ENCODE measurements around the gene C9orf43.
"Not testable (repeated sequence)": the region's sequence is repeated elsewhere in the genome, so short reads cannot be mapped to it uniquely, and the experiment has no call there.

DNA sequence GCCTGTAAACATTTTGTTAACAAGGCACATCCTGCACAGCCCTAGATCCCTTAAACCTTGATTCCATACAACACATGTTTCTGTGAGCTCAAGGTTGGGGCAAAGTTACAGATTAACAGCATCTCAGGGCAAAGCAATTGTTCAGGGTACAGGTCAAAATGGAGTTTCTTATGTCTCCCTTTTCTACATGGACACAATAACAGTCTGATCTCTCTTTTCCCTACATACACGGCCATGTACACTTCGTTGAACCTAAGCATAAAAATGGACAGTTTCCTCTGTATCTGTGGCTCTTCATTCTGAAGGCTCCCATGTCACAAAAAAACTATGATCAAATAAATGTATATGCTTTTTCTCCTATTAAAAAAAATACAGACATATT lies 30.7 kb upstream of the C9orf43 start:
- TF ChIP-seq, protein P1, sequence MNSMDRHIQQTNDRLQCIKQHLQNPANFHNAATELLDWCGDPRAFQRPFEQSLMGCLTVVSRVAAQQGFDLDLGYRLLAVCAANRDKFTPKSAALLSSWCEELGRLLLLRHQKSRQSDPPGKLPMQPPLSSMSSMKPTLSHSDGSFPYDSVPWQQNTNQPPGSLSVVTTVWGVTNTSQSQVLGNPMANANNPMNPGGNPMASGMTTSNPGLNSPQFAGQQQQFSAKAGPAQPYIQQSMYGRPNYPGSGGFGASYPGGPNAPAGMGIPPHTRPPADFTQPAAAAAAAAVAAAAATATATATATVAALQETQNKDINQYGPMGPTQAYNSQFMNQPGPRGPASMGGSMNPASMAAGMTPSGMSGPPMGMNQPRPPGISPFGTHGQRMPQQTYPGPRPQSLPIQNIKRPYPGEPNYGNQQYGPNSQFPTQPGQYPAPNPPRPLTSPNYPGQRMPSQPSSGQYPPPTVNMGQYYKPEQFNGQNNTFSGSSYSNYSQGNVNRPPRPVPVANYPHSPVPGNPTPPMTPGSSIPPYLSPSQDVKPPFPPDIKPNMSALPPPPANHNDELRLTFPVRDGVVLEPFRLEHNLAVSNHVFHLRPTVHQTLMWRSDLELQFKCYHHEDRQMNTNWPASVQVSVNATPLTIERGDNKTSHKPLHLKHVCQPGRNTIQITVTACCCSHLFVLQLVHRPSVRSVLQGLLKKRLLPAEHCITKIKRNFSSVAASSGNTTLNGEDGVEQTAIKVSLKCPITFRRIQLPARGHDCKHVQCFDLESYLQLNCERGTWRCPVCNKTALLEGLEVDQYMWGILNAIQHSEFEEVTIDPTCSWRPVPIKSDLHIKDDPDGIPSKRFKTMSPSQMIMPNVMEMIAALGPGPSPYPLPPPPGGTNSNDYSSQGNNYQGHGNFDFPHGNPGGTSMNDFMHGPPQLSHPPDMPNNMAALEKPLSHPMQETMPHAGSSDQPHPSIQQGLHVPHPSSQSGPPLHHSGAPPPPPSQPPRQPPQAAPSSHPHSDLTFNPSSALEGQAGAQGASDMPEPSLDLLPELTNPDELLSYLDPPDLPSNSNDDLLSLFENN (IDR thresholded peaks at IDR 0.05; ENCODE audit: low read depth in 2 of 2, low read length in 2 of 2): not testable (repeated sequence)
- TF ChIP-seq CBX8 (IDR thresholded peaks at IDR 0.05; ENCODE audit: borderline replicate concordance, extremely low read depth, low read depth, low read length, poor library complexity, severe bottlenecking); CTCF (IDR thresholded peaks at IDR 0.05 in 2 of 3, conservative IDR thresholded peaks at IDR 0.05 in 1 of 3; ENCODE audit: insufficient read depth in 2 of 3, low read depth in 1 of 3, low read length in 3 of 3); ZNF655 (CRISPR knock-in tag; IDR thresholded peaks at IDR 0.05); COPS2 (conservative IDR thresholded peaks at IDR 0.05): not testable (repeated sequence)
- TF ChIP-seq, protein P2, sequence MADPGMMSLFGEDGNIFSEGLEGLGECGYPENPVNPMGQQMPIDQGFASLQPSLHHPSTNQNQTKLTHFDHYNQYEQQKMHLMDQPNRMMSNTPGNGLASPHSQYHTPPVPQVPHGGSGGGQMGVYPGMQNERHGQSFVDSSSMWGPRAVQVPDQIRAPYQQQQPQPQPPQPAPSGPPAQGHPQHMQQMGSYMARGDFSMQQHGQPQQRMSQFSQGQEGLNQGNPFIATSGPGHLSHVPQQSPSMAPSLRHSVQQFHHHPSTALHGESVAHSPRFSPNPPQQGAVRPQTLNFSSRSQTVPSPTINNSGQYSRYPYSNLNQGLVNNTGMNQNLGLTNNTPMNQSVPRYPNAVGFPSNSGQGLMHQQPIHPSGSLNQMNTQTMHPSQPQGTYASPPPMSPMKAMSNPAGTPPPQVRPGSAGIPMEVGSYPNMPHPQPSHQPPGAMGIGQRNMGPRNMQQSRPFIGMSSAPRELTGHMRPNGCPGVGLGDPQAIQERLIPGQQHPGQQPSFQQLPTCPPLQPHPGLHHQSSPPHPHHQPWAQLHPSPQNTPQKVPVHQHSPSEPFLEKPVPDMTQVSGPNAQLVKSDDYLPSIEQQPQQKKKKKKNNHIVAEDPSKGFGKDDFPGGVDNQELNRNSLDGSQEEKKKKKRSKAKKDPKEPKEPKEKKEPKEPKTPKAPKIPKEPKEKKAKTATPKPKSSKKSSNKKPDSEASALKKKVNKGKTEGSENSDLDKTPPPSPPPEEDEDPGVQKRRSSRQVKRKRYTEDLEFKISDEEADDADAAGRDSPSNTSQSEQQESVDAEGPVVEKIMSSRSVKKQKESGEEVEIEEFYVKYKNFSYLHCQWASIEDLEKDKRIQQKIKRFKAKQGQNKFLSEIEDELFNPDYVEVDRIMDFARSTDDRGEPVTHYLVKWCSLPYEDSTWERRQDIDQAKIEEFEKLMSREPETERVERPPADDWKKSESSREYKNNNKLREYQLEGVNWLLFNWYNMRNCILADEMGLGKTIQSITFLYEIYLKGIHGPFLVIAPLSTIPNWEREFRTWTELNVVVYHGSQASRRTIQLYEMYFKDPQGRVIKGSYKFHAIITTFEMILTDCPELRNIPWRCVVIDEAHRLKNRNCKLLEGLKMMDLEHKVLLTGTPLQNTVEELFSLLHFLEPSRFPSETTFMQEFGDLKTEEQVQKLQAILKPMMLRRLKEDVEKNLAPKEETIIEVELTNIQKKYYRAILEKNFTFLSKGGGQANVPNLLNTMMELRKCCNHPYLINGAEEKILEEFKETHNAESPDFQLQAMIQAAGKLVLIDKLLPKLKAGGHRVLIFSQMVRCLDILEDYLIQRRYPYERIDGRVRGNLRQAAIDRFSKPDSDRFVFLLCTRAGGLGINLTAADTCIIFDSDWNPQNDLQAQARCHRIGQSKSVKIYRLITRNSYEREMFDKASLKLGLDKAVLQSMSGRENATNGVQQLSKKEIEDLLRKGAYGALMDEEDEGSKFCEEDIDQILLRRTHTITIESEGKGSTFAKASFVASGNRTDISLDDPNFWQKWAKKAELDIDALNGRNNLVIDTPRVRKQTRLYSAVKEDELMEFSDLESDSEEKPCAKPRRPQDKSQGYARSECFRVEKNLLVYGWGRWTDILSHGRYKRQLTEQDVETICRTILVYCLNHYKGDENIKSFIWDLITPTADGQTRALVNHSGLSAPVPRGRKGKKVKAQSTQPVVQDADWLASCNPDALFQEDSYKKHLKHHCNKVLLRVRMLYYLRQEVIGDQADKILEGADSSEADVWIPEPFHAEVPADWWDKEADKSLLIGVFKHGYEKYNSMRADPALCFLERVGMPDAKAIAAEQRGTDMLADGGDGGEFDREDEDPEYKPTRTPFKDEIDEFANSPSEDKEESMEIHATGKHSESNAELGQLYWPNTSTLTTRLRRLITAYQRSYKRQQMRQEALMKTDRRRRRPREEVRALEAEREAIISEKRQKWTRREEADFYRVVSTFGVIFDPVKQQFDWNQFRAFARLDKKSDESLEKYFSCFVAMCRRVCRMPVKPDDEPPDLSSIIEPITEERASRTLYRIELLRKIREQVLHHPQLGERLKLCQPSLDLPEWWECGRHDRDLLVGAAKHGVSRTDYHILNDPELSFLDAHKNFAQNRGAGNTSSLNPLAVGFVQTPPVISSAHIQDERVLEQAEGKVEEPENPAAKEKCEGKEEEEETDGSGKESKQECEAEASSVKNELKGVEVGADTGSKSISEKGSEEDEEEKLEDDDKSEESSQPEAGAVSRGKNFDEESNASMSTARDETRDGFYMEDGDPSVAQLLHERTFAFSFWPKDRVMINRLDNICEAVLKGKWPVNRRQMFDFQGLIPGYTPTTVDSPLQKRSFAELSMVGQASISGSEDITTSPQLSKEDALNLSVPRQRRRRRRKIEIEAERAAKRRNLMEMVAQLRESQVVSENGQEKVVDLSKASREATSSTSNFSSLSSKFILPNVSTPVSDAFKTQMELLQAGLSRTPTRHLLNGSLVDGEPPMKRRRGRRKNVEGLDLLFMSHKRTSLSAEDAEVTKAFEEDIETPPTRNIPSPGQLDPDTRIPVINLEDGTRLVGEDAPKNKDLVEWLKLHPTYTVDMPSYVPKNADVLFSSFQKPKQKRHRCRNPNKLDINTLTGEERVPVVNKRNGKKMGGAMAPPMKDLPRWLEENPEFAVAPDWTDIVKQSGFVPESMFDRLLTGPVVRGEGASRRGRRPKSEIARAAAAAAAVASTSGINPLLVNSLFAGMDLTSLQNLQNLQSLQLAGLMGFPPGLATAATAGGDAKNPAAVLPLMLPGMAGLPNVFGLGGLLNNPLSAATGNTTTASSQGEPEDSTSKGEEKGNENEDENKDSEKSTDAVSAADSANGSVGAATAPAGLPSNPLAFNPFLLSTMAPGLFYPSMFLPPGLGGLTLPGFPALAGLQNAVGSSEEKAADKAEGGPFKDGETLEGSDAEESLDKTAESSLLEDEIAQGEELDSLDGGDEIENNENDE (IDR thresholded peaks at IDR 0.05; ENCODE audit: low read depth, low read length): not testable (repeated sequence)
